EH (cell line): ENCODE measurements around the gene UNC119.

Experiments
- DNase-seq: peaks from one replicate; pipeline ENCODE4 v3.0.0-alpha.2; 2015; ENCODE audit warnings: low read depth

Gene UNC119

DNA sequence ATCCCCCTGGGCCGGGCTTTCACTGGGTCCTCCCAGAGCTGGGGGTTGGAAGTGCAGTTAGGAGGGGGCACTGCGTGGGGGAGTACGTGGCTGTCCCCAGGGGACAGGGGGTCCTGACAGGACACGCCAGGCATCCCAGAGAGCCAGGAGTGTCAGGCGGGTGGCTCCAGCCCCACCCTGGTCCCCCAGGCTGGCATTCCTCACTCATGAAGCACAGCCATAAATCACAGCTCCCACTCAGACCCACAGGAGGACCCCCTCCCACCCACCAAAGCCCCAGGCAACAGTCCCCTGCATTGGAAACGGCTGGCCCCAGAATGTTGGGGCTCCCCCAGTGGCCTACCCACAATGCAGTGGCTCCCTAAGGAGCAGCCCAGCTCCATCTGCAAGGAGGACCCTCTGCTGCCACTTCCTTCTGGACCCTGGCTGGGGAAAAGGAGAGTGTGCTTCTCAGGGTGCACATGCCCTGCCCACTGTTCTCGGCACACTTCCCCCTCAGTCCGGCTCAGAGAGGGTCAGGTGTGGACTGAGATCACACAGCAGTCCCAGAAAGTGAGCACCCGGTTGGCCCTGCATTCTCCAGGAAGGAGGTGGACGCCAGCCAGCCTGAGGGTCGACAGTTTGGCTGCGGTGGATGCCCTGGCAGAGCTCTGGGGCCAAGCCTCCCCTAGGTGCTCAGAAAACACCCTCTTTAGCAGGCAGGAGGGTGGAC is 53.6 kb downstream of the UNC119 start:
- DNase-seq, result no peak

DNA sequence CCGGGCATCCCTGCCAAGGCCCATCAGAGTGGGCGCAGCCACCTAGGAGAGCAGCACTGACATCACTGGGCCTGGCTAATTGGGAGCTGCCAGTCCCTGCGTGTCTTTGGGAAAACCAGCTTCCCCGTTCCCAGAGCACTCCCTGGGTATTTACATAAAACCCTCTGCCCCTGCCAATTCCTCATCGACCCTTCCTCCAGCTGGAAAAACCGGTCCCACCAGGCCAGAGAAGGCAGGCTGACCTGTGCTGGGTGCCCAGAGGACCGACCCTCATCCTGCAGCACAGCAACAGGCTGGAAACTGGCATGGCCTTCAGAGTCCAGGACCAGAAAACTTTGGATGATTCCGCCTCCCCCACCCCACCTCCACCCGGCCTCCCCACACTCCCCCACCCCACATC is 54.5 kb downstream of the UNC119 start:
- no peak for DNase-seq
